ENCODE measurements around the gene DUSP16.
"Not testable (repeated sequence)": the region's sequence is repeated elsewhere in the genome, so short reads cannot be mapped to it uniquely, and the experiment has no call there.

Gene DUSP16

GRCh38 chr12:12474931-12475795 lies 87.5 kb downstream of the DUSP16 start:
- FAIRE-seq (no peak), DNase-seq (ENCODE audit: insufficient read length, low spot score) (no peak)
- no peak for TF ChIP-seq POLR2A (IDR thresholded peaks at IDR 0.05; ENCODE audit: low read depth, low read length)

GRCh38 chr12:12474471-12474928 lies 88.2 kb downstream of the DUSP16 start:
- no peak for TF ChIP-seq POLR2A (IDR thresholded peaks at IDR 0.05; ENCODE audit: low read depth, low read length)
- DNase-seq (ENCODE audit: insufficient read length, low spot score) (no peak), FAIRE-seq (no peak)

- DNase-seq (ENCODE audit: insufficient read length, low spot score), result no peak
- TF ChIP-seq POLR2A (IDR thresholded peaks at IDR 0.05; ENCODE audit: low read depth, low read length), result no peak
- no peak for FAIRE-seq
Observed at GRCh38 chr12:12473223-12473622, 89.4 kb downstream of the DUSP16 start.

- not testable (repeated sequence) for DNase-seq (ENCODE audit: insufficient read length, low spot score); FAIRE-seq
Observed at GRCh38 chr12:12471982-12472961, 90.4 kb downstream of the DUSP16 start.

GRCh38 chr12:12470751-12471306 lies 91.8 kb downstream of the DUSP16 start:
- TF ChIP-seq POLR2A (IDR thresholded peaks at IDR 0.05; ENCODE audit: low read depth, low read length), result no peak
- DNase-seq (ENCODE audit: insufficient read length, low spot score) (no peak), FAIRE-seq (no peak)

- no peak for TF ChIP-seq POLR2A (IDR thresholded peaks at IDR 0.05; ENCODE audit: low read depth, low read length)
- FAIRE-seq (no peak), DNase-seq (ENCODE audit: insufficient read length, low spot score) (no peak)
Observed at GRCh38 chr12:12469386-12469785, 93.3 kb downstream of the DUSP16 start.

- no peak for DNase-seq (ENCODE audit: insufficient read length, low spot score)
- no peak for FAIRE-seq
- no peak for TF ChIP-seq POLR2A (IDR thresholded peaks at IDR 0.05; ENCODE audit: low read depth, low read length)
Observed at GRCh38 chr12:12468575-12468974, 94.1 kb downstream of the DUSP16 start.

GRCh38 chr12:12467688-12468261 lies 94.9 kb downstream of the DUSP16 start:
- no peak for DNase-seq (ENCODE audit: insufficient read length, low spot score)
- no peak for TF ChIP-seq POLR2A (IDR thresholded peaks at IDR 0.05; ENCODE audit: low read depth, low read length)
- no peak for FAIRE-seq

- FAIRE-seq, result no peak
- no peak for TF ChIP-seq POLR2A (IDR thresholded peaks at IDR 0.05; ENCODE audit: low read depth, low read length)
- no peak for DNase-seq (ENCODE audit: insufficient read length, low spot score)
Observed at GRCh38 chr12:12467264-12467663, 95.4 kb downstream of the DUSP16 start.

GRCh38 chr12:12466157-12466556 lies 96.5 kb downstream of the DUSP16 start:
- no peak for TF ChIP-seq POLR2A (IDR thresholded peaks at IDR 0.05; ENCODE audit: low read depth, low read length)
- FAIRE-seq (no peak), DNase-seq (ENCODE audit: insufficient read length, low spot score) (no peak)

- FAIRE-seq, result no peak
- TF ChIP-seq POLR2A (IDR thresholded peaks at IDR 0.05; ENCODE audit: low read depth, low read length), result no peak
- no peak for DNase-seq (ENCODE audit: insufficient read length, low spot score)
Observed at GRCh38 chr12:12465522-12465921, 97.1 kb downstream of the DUSP16 start.

GRCh38 chr12:12461923-12462315 lies 100.7 kb downstream of the DUSP16 start:
- no peak for DNase-seq (ENCODE audit: insufficient read length, low spot score)
- no peak for TF ChIP-seq POLR2A (IDR thresholded peaks at IDR 0.05; ENCODE audit: low read depth, low read length)
- FAIRE-seq, result no peak

Data from H54 (cell line).